H1 (cell line): ENCODE measurements around the gene IQCM. TPM values are rescaled to one million over a fixed set of nuclear protein-coding genes. Genes with fewer than 3 reads are reported as not detected.

ENCODE experiments used
- BACH1 ChIP-seq: IDR thresholded peaks from 2 replicates; pipeline ENCODE4 v1.6.1; 2012; ENCODE audit warnings: low read length, improper control_type of control experiment
- CBX5 ChIP-seq: fragments of 300-800, 300-1000 bp; sonication (generic); IDR thresholded peaks from 2 replicates; pipeline ENCODE4 v1.7.1; 2016; ENCODE audit warnings: antibody characterized with exemption, low read length, low read depth
- CHD7 ChIP-seq: fragments of 300-600 bp; sonication (generic); IDR thresholded peaks from 2 replicates; pipeline ENCODE4 v1.7.1; 2012; ENCODE audit warnings: low read length, moderate library complexity, mild to moderate bottlenecking, inconsistent platforms; ENCODE audit not compliant: insufficient replicate concordance
- CTBP2 ChIP-seq: IDR thresholded peaks from 2 replicates; pipeline ENCODE4 v1.7.0; 2011; ENCODE audit warnings: borderline replicate concordance, mild to moderate bottlenecking, moderate library complexity, mixed read lengths, low read length; ENCODE audit not compliant: insufficient read depth, insufficient read length
- RBBP5 ChIP-seq: IDR thresholded peaks from 2 replicates; pipeline ENCODE4 v1.7.1; 2012; ENCODE audit warnings: low read depth, mild to moderate bottlenecking, inconsistent platforms, low read length, moderate library complexity, borderline replicate concordance
- RXRA ChIP-seq: IDR thresholded peaks from 2 replicates; pipeline ENCODE4 v1.6.1; 2011; ENCODE audit warnings: low read depth, mild to moderate bottlenecking, low read length, moderate library complexity; ENCODE audit not compliant: insufficient read depth
- SIN3A ChIP-seq, 2 experiments: IDR thresholded peaks in 1 of 2; conservative IDR thresholded peaks in 1 of 2; 2 replicates each; pipeline ENCODE4 v1.6.1; 2011 to 2012; ENCODE audit warnings: low read length in 2 of 2, improper control_type of control experiment in 1 of 2, low read depth in 1 of 2, mild to moderate bottlenecking in 1 of 2
- ZNF274 ChIP-seq: IDR thresholded peaks from 2 replicates; pipeline ENCODE4 v1.7.0; 2012; ENCODE audit warnings: low read length, borderline replicate concordance; ENCODE audit errors: extremely low read depth
- polyA plus RNA-seq, 7 experiments: library from polyadenylated mRNA; depleted of rRNA in 3 of 7; stranded (reverse) in 5 of 7; unstranded in 2 of 7; fragments of >200 nt in 5 of 7; fragments of 200-250 nt in 2 of 7; gene quantifications; 1 replicate in 5 of 7; 2 replicates in 1 of 7; 4 replicates in 1 of 7; pipeline versions ENCODE4 v1.2.1 to v1.2.3, GENCODE V29; 2011 to 2013; ENCODE audit warnings: missing spikeins in 2 of 7, mixed read lengths in 2 of 7
- total RNA-seq: library from RNA; stranded (reverse); fragmentation: NEBNext Ultra II Directional; extraction: Animal tissue kit (Norgen Biotek cat#: 25700); gene quantifications from 2 replicates; pipeline ENCODE4 v1.2.1, GENCODE V29; 2021

The IQCM gene
- total and polyA plus RNA-seq, 2 of the 8 experiments (the other 6 are each of a cell fraction or from before 2014, with no cell fraction given): not detected

GRCh38 chr4:149727663-149728062 lies 88.0 kb downstream of the IQCM start (continued):
- no peak for TF ChIP-seq CHD7
- no peak for TF ChIP-seq SIN3A (conservative IDR thresholded peaks at IDR 0.05 in 1 of 2, IDR thresholded peaks at IDR 0.05 in 1 of 2; ENCODE audit: low read depth in 1 of 2, low read length in 2 of 2)
- TF ChIP-seq ZNF274: no peak
- no peak for TF ChIP-seq BACH1
- TF ChIP-seq CTBP2: no peak
- TF ChIP-seq RXRA: no peak
- no peak for TF ChIP-seq RBBP5
- TF ChIP-seq CBX5: no peak
- TF ChIP-seq, all 59 proteins: peak for 0
